Measurements from ENCODE around the gene PBX1.

Gene PBX1

DNA sequence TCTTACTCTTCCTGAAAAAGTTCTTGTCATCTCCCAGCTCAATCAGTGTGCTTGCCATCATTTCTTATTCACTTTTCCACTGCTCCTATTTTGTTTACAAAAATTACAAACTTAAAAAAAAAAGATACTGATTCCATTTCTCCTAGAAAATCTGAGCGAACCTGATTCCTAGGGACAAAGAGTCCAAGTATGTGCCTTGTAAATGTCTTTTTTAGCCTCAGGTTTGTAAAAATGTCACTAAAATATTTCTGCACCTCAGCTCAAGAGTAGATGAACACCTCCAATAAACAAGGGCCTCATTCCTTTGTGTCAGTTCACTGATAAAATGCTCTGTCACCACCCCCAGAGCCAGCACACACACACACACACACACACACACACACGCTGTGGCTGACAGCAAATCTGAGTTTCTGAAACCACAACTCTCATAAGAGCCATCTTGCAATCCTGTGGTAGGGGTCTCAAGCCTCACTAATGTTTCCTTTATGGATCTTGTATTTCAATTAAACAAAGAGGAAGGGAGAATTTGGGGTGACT lies 299.2 kb downstream of the PBX1 start:
- Mint-ChIP-seq H3K4me3 (no peak overlapping the region), H3K9me3 (peaks cover 6% of the 10 kb centered on the region), H3K4me1 (no peaks in the 10 kb centered on the region), H3K27ac (no peak overlapping the region), H3K36me3 (no peaks in the 10 kb centered on the region)
- no peak for DNase-seq (ENCODE audit: low spot score in 2 of 2)
- no peak for ATAC-seq

GRCh38 chr1:164861632-164862031 lies 302.6 kb downstream of the PBX1 start:
- Mint-ChIP-seq H3K27ac (no peak overlapping the region), H3K4me1 (no peaks in the 10 kb centered on the region), H3K9me3 (peaks cover 6% of the 10 kb centered on the region), H3K4me3 (no peak overlapping the region), H3K36me3 (no peaks in the 10 kb centered on the region)
- no peak for ATAC-seq
- no peak for DNase-seq (ENCODE audit: low spot score in 2 of 2)

DNA sequence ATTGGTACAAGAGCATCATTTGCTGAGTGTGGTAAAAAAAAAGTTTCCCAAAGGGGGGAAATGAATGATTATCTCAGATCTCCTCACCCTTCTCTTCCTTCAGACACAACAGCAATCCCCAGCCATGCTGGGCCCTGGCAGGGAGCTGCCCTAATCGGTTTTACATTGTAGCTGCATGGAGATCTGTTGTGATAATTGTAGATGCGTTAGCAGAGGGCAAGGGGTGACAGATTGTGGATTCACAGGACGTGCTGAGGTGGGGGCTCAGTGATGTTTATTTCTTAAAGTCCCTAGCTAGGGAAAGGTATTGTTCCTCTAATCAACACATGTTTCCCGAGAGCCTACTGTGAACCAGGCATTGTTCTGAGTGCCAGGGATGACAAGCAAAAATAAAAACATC lies 304.1 kb downstream of the PBX1 start:
- ATAC-seq (no peak), DNase-seq (ENCODE audit: low spot score in 2 of 2) (no peak)
- Mint-ChIP-seq H3K4me3 (no peak overlapping the region), H3K4me1 (no peaks in the 10 kb centered on the region), H3K9me3 (peaks cover 6% of the 10 kb centered on the region), H3K27ac (no peak overlapping the region), H3K36me3 (no peaks in the 10 kb centered on the region)

DNA sequence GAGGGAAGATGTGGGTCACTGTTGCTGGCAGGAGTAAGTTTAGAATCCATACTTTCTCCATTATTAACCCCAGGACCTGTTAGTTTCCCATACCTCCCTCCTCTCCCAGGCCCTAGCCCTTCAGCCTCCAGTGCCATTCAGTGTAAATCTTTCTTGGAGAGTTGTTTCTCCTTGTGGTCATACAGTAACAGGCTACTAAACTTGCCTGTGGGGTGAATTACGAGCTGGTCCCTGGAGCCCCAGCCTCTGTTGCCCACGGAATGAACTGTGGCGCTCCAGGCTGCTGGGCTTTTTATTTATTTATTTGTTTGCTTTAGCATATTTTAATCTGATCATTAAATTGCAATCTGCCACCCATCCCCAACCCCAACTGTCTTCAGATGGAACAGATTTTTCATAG lies 305.2 kb downstream of the PBX1 start:
- Mint-ChIP-seq H3K36me3 (no peaks in the 10 kb centered on the region), H3K27ac (no peak overlapping the region), H3K9me3 (peaks cover 6% of the 10 kb centered on the region), H3K4me1 (no peaks in the 10 kb centered on the region), H3K4me3 (no peak overlapping the region)
- no peak for ATAC-seq
- DNase-seq (ENCODE audit: low spot score in 2 of 2), result no peak

GRCh38 chr1:164865385-164865784 lies 306.4 kb downstream of the PBX1 start:
- ATAC-seq, result no peak
- H3K27ac Mint-ChIP-seq, result no peak overlapping the region
- H3K4me3 Mint-ChIP-seq, result no peak overlapping the region
- no peaks in the 10 kb centered on the region for H3K36me3 Mint-ChIP-seq
- H3K9me3 Mint-ChIP-seq, result peaks cover 9% of the 10 kb centered on the region
- no peak for DNase-seq (ENCODE audit: low spot score in 2 of 2)
- H3K4me1 Mint-ChIP-seq, result no peaks in the 10 kb centered on the region

GRCh38 chr1:164867590-164867989 lies 308.6 kb downstream of the PBX1 start:
- DNase-seq (ENCODE audit: low spot score in 2 of 2), result no peak
- no peak for ATAC-seq
- peaks cover 5% of the 10 kb centered on the region for H3K9me3 Mint-ChIP-seq
- H3K27ac Mint-ChIP-seq, result no peak overlapping the region
- H3K36me3 Mint-ChIP-seq, result no peaks in the 10 kb centered on the region
- no peaks in the 10 kb centered on the region for H3K4me1 Mint-ChIP-seq
- no peak overlapping the region for H3K4me3 Mint-ChIP-seq

DNA sequence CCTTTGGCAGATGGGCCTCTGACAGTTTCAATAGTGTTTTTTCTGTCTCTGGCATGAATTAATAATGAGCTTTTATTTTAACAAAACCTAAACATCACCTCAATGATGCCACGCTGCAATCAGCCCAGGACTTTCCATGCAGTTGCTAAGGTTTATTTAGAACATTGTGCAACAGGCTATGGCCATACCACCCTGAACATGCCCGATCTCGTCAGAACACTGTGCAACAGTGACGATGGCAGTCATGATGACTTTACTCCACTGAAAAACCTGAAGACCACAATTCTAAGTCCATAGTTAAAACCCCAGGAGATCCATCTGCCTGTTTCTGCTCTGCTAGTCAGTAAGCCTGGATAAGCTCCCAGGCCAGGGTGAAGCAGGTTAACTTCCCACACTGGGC lies 310.0 kb downstream of the PBX1 start:
- no peak overlapping the region for H3K27ac Mint-ChIP-seq
- ATAC-seq (no peak), DNase-seq (ENCODE audit: low spot score in 2 of 2) (no peak)
- H3K4me3 Mint-ChIP-seq, result no peak overlapping the region
- no peaks in the 10 kb centered on the region for H3K4me1 Mint-ChIP-seq
- peaks cover 2% of the 10 kb centered on the region for H3K9me3 Mint-ChIP-seq
- H3K36me3 Mint-ChIP-seq, result no peaks in the 10 kb centered on the region

GRCh38 chr1:164875518-164875917 lies 316.5 kb downstream of the PBX1 start:
- no peaks in the 10 kb centered on the region for H3K9me3 Mint-ChIP-seq
- DNase-seq (ENCODE audit: low spot score in 2 of 2) (no peak), ATAC-seq (no peak)
- H3K36me3 Mint-ChIP-seq, result no peaks in the 10 kb centered on the region
- H3K4me3 Mint-ChIP-seq, result no peak overlapping the region
- H3K4me1 Mint-ChIP-seq, result no peaks in the 10 kb centered on the region
- H3K27ac Mint-ChIP-seq, result no peak overlapping the region

DNA sequence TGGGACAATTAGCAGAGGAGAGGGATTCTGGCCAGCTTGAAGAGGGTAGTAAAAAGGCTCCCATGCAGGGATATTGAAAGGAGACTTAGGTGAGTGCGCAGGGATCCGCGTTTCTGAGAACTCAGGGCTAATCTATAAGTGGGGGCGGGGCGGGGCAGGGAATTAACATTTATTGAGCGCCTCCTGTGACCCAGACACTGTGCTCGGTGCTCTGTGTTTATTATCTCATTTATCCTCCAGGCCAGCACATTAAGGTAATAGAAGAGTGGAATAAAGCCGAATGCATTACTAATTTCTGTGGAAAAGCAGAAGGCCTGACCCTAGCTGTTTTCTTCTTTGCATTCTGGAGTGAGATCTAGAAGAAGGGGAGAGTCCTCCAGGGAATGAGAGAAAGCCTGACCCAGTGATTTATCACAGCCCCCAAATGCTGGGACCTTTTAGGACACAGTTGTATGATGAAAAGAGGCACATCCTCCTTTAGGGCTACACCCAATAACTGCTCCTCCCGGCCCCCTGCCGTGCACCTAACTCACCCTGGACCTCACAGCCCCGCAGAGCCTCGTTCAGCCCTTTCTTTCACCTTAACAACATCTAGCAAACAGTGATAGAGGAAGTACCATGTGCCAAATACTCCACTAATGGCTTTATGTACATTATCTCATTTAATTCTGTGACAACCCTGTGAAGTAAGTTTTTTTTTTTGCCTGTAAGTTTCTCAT lies 317.6 kb downstream of the PBX1 start:
- ATAC-seq, result no peak
- peaks cover 5% of the 10 kb centered on the region for H3K9me3 Mint-ChIP-seq
- no peaks in the 10 kb centered on the region for H3K36me3 Mint-ChIP-seq
- H3K4me1 Mint-ChIP-seq, result no peaks in the 10 kb centered on the region
- no peak overlapping the region for H3K4me3 Mint-ChIP-seq
- no peak for DNase-seq (ENCODE audit: low spot score in 2 of 2)
- H3K27ac Mint-ChIP-seq, result no peak overlapping the region

- ATAC-seq (no peak), DNase-seq (ENCODE audit: low spot score in 2 of 2) (no peak)
- no peak overlapping the region for H3K4me3 Mint-ChIP-seq
- no peaks in the 10 kb centered on the region for H3K4me1 Mint-ChIP-seq
- H3K9me3 Mint-ChIP-seq, result peaks cover 5% of the 10 kb centered on the region
- no peak overlapping the region for H3K27ac Mint-ChIP-seq
- no peaks in the 10 kb centered on the region for H3K36me3 Mint-ChIP-seq
These were observed 321.2 kb downstream of the PBX1 start for GRCh38 chr1:164880199-164880598.

- ATAC-seq (no peak), DNase-seq (ENCODE audit: low spot score in 2 of 2) (no peak)
- H3K4me3 Mint-ChIP-seq, result no peak overlapping the region
- no peak overlapping the region for H3K27ac Mint-ChIP-seq
- peaks cover 5% of the 10 kb centered on the region for H3K9me3 Mint-ChIP-seq
- no peaks in the 10 kb centered on the region for H3K36me3 Mint-ChIP-seq
- H3K4me1 Mint-ChIP-seq, result no peaks in the 10 kb centered on the region
These were observed 321.7 kb downstream of the PBX1 start for GRCh38 chr1:164880644-164881043.

GRCh38 chr1:164885311-164885710 lies 326.3 kb downstream of the PBX1 start:
- Mint-ChIP-seq H3K4me1 (no peaks in the 10 kb centered on the region), H3K9me3 (peaks cover 7% of the 10 kb centered on the region), H3K36me3 (no peaks in the 10 kb centered on the region), H3K4me3 (no peak overlapping the region), H3K27ac (no peak overlapping the region)
- ATAC-seq, result no peak
- no peak for DNase-seq (ENCODE audit: low spot score in 2 of 2)

GRCh38 chr1:164886101-164886500 lies 327.1 kb downstream of the PBX1 start:
- no peak overlapping the region for H3K27ac Mint-ChIP-seq
- H3K36me3 Mint-ChIP-seq, result no peaks in the 10 kb centered on the region
- DNase-seq (ENCODE audit: low spot score in 2 of 2) (no peak), ATAC-seq (no peak)
- peaks cover 8% of the 10 kb centered on the region for H3K9me3 Mint-ChIP-seq
- H3K4me1 Mint-ChIP-seq, result no peaks in the 10 kb centered on the region
- no peak overlapping the region for H3K4me3 Mint-ChIP-seq

- Mint-ChIP-seq H3K9me3 (peaks cover 5% of the 10 kb centered on the region), H3K4me1 (no peaks in the 10 kb centered on the region), H3K27ac (no peak overlapping the region), H3K4me3 (no peak overlapping the region), H3K36me3 (no peaks in the 10 kb centered on the region)
- DNase-seq (ENCODE audit: low spot score in 2 of 2) (no peak), ATAC-seq (no peak)
These were observed 332.6 kb downstream of the PBX1 start for GRCh38 chr1:164891615-164892014.

DNA sequence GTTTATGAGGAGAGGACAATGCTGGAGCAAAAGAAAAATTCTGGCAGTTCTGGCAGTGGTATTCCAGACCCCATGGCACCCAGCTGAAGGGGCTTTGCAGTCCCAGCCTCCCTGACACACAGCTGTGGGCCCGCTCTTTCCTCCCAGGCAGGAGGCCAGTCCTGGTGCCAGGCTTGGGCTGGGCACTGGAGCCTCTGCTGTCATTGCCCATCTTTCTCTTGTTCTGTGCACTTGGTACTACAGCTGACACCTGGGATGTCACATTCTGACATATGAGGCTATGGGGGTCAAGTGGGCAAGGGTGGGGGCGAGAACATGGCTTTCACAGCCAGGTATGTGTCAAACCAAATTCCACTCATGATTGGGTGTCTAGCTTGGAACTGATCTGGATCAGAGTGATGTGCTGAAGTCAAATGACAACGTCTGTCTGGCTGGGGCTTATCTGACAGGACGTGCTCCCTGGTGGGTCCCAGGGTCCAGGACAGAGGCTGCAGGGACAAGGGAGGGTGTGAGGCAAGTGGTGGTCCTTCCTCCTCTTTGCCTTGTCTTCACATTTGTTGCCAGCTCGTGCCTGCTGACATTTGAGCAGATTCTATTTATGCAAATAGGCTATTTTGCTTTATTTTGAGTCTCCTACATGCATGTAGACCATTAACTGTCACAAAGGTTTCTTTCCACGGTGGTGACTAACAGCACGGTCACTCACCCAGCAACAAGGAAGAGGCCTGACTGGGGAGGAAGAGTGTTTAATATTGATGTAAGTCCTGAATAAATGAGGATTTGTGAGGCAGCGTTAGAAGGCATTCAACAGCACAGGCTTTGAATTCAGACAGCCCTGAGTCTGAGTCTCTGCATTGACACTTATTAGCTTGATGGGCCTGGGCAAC lies 336.3 kb downstream of the PBX1 start:
- H3K36me3 Mint-ChIP-seq, result no peaks in the 10 kb centered on the region
- no peaks in the 10 kb centered on the region for H3K4me1 Mint-ChIP-seq
- H3K4me3 Mint-ChIP-seq, result no peak overlapping the region
- H3K27ac Mint-ChIP-seq, result no peak overlapping the region
- ATAC-seq (no peak), DNase-seq (ENCODE audit: low spot score in 2 of 2) (no peak)
- H3K9me3 Mint-ChIP-seq, result peaks cover 2% of the 10 kb centered on the region

- DNase-seq (ENCODE audit: low spot score in 2 of 2), result no peak
- no peaks in the 10 kb centered on the region for H3K9me3 Mint-ChIP-seq
- no peaks in the 10 kb centered on the region for H3K4me1 Mint-ChIP-seq
- H3K27ac Mint-ChIP-seq, result no peak overlapping the region
- H3K4me3 Mint-ChIP-seq, result no peak overlapping the region
- ATAC-seq, result no peak
- H3K36me3 Mint-ChIP-seq, result peaks cover 4% of the 10 kb centered on the region
These were observed 342.0 kb downstream of the PBX1 start for GRCh38 chr1:164901031-164901430.

Data from stimulated activated effector memory CD8-positive, alpha-beta T cell treated with anti-CD3 and anti-CD28 coated beads, Interleukin-12 subunit alpha, Interleukin-12 subunit beta, amount 100 ng/mL, for 72 hours (primary cell).